Activated CD8-positive, alpha-beta T cell treated with anti-CD3 and anti-CD28 coated beads for 36 hours (primary cell): Measurements from ENCODE around the gene CORO7. TPM values are rescaled to one million over a fixed set of nuclear protein-coding genes. Genes with fewer than 3 reads are reported as not detected.

Experiments
- ATAC-seq: fragments of 200-7000 bp; cut with Tn5 transposase; one replicate; pipeline ENCODE4 v1.10.0; 2021; ENCODE audit warnings: mild to moderate bottlenecking, moderate library complexity
- CTCF ChIA-PET: fragments of 350-600 bp; sonication (Branson Sonifier 250); formaldehyde crosslinking; loops from one replicate; lab custom pipeline; 2021; ENCODE audit warnings: antibody characterized with exemption; lab: Charles Lee
- POLR2A ChIA-PET: fragments of 350-600 bp; sonication (Branson Sonifier 250); formaldehyde crosslinking; loops from one replicate; lab custom pipeline; 2021; ENCODE audit warnings: antibody characterized with exemption; lab: Charles Lee
- DNase-seq: peaks from one replicate; pipeline ENCODE4 v3.0.0-alpha.2; 2020
- H3K27ac Mint-ChIP-seq: one replicate; pipeline ENCODE4 v1.8.0; 2021; ENCODE audit warnings: mild to moderate bottlenecking, mixed read lengths
- H3K27me3 Mint-ChIP-seq: one replicate; pipeline ENCODE4 v1.8.0; 2021; ENCODE audit warnings: mixed read lengths
- H3K36me3 Mint-ChIP-seq: one replicate; pipeline ENCODE4 v1.8.0; 2021; ENCODE audit warnings: low read depth, mixed read lengths
- H3K4me1 Mint-ChIP-seq: one replicate; pipeline ENCODE4 v1.8.0; 2021; ENCODE audit warnings: low read depth, mixed read lengths
- H3K4me3 Mint-ChIP-seq: one replicate; pipeline ENCODE4 v1.8.0; 2021; ENCODE audit warnings: mild to moderate bottlenecking, moderate library complexity, mixed read lengths
- H3K9me3 Mint-ChIP-seq: one replicate; pipeline ENCODE4 v1.8.0; 2021; ENCODE audit warnings: mixed read lengths
- intact Hi-C: fragments of 100-400 bp; cut with micrococcal nuclease; formaldehyde crosslinking; loops from one replicate; pipeline ENCODE4 v1.10.0; 2022
- total RNA-seq, 2 experiments: library from RNA; stranded (reverse); gene quantifications; one replicate each; pipeline ENCODE4 v1.2.3, GENCODE V29; 2021
- TF ChIP-seq, protein P1 (sequence below): fragments of 200-600 bp; IDR thresholded peaks from one replicate; pipeline ENCODE4 v1.8.0; 2022; ENCODE audit warnings: antibody characterized with exemption, mild to moderate bottlenecking

Gene CORO7
- total RNA-seq, 2 experiments from 2014 or later, result 73.3 to 76.6 TPM

DNA sequence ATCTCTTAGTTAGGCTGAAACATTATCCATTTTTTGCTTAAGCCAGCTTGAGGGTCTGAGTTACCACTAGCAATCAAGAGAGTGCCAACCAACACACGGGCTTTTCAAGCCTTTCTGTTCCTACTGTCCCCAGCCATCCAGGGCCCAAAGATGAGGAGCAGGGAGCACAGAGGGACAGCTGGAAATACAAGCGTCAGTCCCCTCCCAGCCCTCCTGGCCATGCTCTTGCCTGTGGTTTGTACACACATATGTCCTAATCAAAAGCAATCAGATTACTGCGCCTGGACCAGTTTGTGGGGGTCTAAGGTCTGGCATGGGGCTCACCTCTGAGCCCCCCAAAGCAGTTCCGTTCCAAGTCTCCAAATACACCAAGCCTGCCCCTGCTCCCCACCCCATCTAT lies 3.5 kb downstream of the CORO7 start:
- no peak for ATAC-seq
- POLR2A ChIA-PET, result no interaction called here
- Mint-ChIP-seq H3K9me3 (no peaks in the 10 kb centered on the region), H3K4me3 (no peak overlapping the region), H3K27me3 (no peaks in the 10 kb centered on the region), H3K36me3 (peaks cover 22% of the 10 kb centered on the region), H3K27ac (no peak overlapping the region), H3K4me1 (peaks cover 37% of the 10 kb centered on the region)
- no peak for DNase-seq
- TF ChIP-seq, protein P1, sequence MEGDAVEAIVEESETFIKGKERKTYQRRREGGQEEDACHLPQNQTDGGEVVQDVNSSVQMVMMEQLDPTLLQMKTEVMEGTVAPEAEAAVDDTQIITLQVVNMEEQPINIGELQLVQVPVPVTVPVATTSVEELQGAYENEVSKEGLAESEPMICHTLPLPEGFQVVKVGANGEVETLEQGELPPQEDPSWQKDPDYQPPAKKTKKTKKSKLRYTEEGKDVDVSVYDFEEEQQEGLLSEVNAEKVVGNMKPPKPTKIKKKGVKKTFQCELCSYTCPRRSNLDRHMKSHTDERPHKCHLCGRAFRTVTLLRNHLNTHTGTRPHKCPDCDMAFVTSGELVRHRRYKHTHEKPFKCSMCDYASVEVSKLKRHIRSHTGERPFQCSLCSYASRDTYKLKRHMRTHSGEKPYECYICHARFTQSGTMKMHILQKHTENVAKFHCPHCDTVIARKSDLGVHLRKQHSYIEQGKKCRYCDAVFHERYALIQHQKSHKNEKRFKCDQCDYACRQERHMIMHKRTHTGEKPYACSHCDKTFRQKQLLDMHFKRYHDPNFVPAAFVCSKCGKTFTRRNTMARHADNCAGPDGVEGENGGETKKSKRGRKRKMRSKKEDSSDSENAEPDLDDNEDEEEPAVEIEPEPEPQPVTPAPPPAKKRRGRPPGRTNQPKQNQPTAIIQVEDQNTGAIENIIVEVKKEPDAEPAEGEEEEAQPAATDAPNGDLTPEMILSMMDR, result no peak
- CTCF ChIA-PET, result interaction anchor here (1.1 to 9.9 kb wide), 3 partner anchors 10 to 141 kb away, joined by 3 to 87 read pairs (median 3); no protein-coding TSS in a partner anchor
- intact Hi-C loops, result loop anchor here (10.0 kb wide), 1 partner anchor 58 kb away; the partner anchor contains the start of gene PAM16

DNA sequence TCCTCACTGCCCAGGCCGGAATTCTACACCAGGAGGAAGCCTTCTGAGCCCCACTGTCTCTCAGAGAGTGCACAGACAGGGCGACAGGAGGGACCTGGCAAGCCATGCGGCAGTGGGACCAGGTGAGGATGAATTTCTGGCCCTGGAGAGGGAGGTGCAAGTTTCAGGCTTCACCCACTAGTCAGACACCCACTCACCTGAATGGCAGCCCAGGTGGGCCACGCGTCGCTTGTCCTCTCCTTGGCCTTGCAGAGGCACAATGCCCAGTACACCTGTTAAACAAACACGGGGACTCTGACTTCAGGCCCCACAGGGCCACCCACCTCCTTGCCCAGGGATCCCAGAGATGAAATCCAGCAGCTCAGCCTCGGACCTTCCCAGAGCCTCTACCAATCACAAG lies 4.2 kb downstream of the CORO7 start:
- TF ChIP-seq, protein P1, result no peak
- no peak for ATAC-seq
- peak overlapping the region; percentile 34 for H3K27ac Mint-ChIP-seq

DNA sequence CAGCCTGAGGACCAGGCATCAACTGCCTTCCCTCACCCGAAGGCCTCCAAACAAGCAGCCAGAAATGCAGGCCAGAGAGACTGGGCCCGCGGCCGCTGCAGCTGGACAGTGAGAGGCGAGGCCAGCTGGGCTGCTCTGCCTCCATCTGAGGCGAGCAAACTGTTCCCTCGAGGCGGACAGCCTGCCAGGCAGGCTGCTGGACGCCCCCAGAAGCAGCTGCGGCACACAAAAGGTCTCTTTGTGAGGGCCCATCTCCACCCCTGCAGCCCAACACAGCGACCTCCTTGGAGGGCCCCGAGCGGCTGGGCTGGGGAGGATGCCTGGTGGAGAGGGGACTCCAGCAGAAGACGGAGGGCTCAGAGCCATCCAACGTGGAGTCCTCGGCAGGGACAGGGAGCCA lies 4.7 kb downstream of the CORO7 start:
- no peak for DNase-seq
- Mint-ChIP-seq H3K4me1 (peaks cover 33% of the 10 kb centered on the region), H3K27ac (no peak overlapping the region), H3K27me3 (no peaks in the 10 kb centered on the region), H3K36me3 (peaks cover 22% of the 10 kb centered on the region), H3K4me3 (no peak overlapping the region), H3K9me3 (no peaks in the 10 kb centered on the region)
- ChIA-PET POLR2A (interaction anchor here (0.6 to 1.0 kb wide), 2 partner anchors 11 to 20 kb away, joined by 3 read pairs; no protein-coding TSS in a partner anchor), CTCF (interaction anchor here (9.9 kb wide), 1 partner anchor 9 kb away, joined by 87 read pairs; no protein-coding TSS in a partner anchor)
- intact Hi-C loops, result loop anchor here (10.0 kb wide), 1 partner anchor 57 kb away; the partner anchor contains the start of gene PAM16
- ATAC-seq, result no peak
- TF ChIP-seq, protein P1, result no peak

More for the DNA sequence above, 4.2 kb downstream of the CORO7 start:
- H3K4me3 Mint-ChIP-seq, result no peak overlapping the region
- no peak for DNase-seq
- peaks cover 22% of the 10 kb centered on the region for H3K36me3 Mint-ChIP-seq
- ChIA-PET CTCF (interaction anchor here (1.2 to 9.9 kb wide), 2 partner anchors 10 to 53 kb away, joined by 3 to 87 read pairs; no protein-coding TSS in a partner anchor), POLR2A (no interaction called here)
- intact Hi-C loops, result loop anchor here (10.0 kb wide), 1 partner anchor 57 kb away; the partner anchor contains the start of gene PAM16
- H3K27me3 Mint-ChIP-seq, result no peaks in the 10 kb centered on the region
- no peaks in the 10 kb centered on the region for H3K9me3 Mint-ChIP-seq
- peaks cover 37% of the 10 kb centered on the region for H3K4me1 Mint-ChIP-seq

- Mint-ChIP-seq H3K36me3 (peaks cover 21% of the 10 kb centered on the region), H3K4me1 (peaks cover 33% of the 10 kb centered on the region), H3K4me3 (no peak overlapping the region), H3K27me3 (no peaks in the 10 kb centered on the region), H3K27ac (peak overlapping the region; percentile 20), H3K9me3 (no peaks in the 10 kb centered on the region)
- CTCF ChIA-PET, result interaction anchor here (0.7 to 9.9 kb wide), 7 partner anchors 8 to 156 kb away, joined by 3 to 87 read pairs (median 4); no protein-coding TSS in a partner anchor
- TF ChIP-seq, protein P1, result no peak
- intact Hi-C loops, result loop anchor here (10.0 kb wide), 1 partner anchor 56 kb away; the partner anchor contains the start of gene PAM16
- no peak for ATAC-seq
- POLR2A ChIA-PET, result interaction anchor here (0.6 to 1.6 kb wide), 5 partner anchors 15 to 729 kb away, joined by 3 to 6 read pairs (median 3); partner anchors contain the start of gene VASN
- DNase-seq, result no peak
Measured at GRCh38 chr16:4410335-4411075, 5.9 kb downstream of the CORO7 start.
